ENCODE results near the gene RANBP1.
A peak's percentile ranks its signal among the peaks of the same experiment; 100 is the strongest.

Gene RANBP1

DNA sequence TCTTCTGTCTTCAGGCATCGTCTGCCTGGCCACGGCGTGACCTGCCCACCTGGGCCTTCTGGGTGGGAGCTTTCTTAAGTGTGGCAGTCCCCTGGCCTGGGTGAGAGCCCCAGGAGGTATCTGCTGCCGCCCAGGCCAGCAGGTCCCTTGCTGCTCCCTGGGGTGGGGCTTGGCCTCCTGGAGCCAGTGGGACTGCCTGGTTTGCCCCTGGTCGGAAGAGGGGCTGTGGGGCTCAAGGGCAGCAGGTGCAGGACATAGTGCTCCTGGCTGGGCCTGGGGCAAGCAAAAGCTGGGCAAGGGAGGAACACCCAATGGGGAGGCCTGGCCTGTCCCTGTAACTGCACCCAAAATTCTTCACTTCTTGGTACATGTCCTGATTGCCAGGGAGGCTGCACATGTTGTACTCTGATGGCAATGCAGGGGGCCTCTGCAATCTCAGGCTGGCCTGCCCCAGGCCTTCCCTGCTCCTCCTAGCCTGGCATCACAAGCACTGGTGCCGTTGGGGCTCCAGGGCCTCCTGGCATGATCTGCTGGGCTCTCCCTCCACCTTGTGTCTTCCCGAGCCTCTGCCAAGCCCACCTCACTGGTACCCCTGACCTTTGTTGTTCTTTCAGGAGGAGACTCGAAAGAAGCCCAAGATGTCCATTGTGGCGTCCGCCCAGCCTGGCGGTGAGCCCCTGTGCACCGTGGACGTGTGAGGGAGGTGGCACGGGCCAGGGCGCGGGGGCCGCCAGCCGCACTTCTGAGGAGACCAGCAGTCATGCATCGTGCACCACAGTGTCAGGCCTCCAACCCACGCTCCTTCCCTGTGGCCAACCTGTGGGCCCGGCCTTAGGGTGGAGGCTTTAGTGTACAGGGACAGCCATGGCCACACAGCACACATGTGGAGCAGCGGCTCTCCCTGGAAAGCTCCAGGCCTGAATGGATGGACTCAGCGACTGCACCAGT, 6.2 kb upstream of the RANBP1 start:
- no peak for DNase-seq

- no peak for DNase-seq
Observed at GRCh38 chr22:20110359-20110985, 5.4 kb upstream of the RANBP1 start.

- DNase-seq = no peak
Observed at GRCh38 chr22:20111045-20111688, 4.7 kb upstream of the RANBP1 start.

DNA sequence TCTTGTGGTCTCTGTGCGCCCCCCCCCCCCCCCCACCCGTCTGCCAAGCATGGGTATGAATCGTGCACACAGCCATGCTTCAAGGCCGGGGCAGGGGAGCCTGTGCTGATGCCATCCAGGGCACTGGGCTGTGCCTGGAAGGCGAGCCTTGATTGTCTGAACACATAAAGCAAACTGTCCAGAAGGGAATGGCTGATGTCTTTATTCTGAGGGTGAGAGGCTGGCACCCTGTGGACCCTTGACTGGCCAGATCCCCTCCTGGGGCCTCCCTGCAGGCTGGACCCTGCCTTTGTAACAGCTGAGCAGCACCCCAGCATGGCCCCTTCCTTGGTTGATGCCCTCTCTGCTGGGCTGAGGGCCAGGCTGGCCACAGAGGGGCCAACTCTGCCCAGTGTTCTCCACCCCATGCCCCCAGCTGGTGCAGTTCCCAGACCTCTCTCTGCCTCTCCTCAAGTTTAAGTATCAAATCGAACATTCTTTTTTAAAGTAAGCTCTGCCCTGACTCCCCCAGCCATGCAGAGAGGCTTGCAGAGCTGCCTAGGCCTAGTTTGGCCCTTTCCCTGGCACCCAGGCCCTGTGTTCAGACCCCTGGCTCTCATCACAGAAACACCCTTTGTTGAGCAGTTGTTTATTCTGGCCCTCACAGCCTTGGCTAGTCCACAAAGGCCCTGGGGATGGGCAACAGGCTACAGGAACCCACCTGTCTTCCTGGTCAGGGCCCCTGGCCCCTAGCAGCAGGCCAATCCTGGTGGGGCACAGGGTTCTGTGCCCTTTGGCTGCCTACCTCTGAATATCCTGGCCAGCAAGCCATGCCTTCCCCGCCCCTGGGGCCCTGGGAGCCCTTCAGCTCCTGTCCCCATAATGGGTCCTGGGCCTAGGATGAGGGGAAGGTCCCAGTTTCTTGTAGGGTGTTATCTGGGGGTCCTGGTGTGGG, 3.9 kb upstream of the RANBP1 start:
- no peak for DNase-seq

- DNase-seq = no peak
Observed at GRCh38 chr22:20112623-20113511, 3.0 kb upstream of the RANBP1 start.

- no peak for DNase-seq
Observed at GRCh38 chr22:20113551-20114310, 2.2 kb upstream of the RANBP1 start.

DNA sequence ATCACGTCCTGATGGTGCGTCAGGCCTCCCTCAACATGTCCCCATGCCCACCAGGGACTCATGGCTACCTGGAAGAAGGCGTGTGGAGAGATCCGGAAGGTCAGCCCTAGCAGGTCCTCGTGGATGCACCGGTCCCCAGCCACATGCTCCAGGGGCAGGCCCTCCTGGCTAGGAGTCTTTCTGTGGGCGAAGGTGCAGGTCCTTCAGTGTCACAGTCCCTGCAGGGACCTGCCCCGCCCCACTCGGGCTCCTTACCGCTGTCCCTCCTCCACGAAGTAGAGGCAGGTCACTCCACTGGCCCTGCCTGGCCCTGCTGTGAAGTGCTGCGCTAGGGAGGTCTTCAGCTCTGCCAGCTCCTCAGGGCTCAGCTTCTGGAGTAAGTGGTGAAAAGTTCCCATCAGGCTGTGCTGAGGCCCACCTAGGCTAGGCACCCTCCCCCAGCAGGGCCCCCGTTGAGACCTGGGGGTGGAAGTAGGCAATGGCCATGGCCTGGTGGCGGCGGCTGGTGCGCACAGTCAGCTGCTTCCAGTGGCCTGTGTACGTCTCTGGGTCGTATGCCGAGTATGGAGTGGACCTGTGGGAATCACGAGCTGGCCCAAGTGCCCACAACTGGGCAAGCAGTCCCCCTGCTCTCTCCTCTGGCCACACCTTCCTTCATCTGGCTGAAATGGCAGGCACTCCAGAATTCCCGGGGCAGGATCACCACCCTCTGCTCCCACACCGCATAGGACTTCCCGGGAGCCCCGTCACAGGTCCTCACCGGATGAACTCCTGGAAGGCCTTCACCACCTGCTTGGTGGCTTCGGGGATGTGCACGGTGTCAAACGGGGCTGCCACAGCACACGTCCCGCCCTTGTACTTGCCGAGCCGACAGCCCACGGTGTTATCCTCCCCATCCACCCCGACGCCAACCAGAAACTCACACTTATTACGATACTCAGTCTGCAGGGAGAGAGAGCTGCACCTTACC, 1.1 kb upstream of the RANBP1 start:
- DNase-seq = no peak

DNA sequence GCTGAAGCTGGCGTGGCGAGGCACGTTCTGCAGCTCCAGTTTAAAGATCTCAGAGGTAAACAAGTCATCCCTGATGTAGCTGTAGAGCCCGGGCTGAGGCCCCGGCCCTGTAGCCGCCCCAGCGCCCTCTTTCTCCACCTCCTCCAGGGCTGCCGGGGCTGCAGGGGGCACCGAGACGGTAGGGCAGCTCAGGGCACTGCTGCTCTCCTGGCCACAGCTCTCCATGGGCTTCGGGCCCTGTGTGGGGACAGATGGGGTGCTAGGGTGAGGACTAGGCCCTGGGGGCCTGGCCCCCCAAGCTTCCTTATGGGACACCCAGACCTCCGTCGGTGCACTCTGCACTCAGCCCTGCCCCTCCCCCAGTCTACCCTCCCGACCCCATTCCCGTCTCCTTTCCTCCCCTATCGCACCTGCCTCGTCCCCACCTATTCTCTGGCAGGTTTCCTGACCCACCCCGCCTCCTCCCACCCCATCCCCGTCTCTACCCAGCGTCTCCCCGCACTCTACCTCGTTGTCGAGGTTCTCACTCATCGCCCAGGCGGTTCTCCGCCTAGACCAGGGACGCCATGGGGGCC, 559 bp downstream of the RANBP1 start:
- no peak for DNase-seq

GRCh38 chr22:20116951-20117632, 1.2 kb downstream of the RANBP1 start, which contains the start of gene TRMT2A:
Gene TRMT2A, minus strand, starts transcription at chr22:20117226. Its CDS starts 320 bp downstream, at chr22:20116906.
- DNase-seq = peak; percentile 98

GRCh38 chr22:20117633-20118299, 1.9 kb downstream of the RANBP1 start:
- peak; percentile 14 for DNase-seq

DNA sequence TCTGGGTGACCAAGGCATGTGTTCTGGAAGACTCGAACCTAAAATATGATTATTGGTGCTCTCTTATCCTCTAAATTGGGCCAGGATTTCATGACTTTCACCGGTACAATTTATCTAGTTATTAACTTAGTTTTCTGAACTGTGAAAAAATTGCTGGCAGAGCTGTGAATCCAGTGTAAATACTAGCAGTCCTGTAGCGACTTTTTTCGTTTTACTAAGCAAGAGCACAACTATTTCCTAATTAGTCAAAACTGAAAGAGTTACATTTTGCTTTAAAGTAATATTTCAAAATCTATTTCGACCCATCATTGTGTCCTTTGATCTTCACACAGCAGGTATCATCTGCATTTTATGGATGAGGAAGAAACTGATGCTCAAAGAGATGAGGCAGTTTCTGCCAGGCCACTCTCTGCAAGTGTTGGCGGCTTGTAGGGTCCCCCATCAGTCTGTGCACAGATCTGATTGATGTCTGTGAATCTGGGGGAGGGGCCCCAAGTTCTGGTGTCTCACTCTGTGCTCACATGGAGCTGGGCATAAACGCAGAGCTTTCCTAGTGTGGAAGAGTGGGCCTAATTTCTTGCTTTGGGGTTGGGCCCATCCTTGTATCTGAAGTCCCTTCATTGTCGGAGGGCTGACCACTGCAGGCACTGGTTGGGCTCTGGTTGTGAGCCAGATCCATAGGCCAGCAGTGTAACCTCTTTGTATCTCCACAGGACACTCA, 2.6 kb downstream of the RANBP1 start:
- DNase-seq = no peak

GRCh38 chr22:20121856-20122415, 6.0 kb downstream of the RANBP1 start:
- no peak for DNase-seq

DNA sequence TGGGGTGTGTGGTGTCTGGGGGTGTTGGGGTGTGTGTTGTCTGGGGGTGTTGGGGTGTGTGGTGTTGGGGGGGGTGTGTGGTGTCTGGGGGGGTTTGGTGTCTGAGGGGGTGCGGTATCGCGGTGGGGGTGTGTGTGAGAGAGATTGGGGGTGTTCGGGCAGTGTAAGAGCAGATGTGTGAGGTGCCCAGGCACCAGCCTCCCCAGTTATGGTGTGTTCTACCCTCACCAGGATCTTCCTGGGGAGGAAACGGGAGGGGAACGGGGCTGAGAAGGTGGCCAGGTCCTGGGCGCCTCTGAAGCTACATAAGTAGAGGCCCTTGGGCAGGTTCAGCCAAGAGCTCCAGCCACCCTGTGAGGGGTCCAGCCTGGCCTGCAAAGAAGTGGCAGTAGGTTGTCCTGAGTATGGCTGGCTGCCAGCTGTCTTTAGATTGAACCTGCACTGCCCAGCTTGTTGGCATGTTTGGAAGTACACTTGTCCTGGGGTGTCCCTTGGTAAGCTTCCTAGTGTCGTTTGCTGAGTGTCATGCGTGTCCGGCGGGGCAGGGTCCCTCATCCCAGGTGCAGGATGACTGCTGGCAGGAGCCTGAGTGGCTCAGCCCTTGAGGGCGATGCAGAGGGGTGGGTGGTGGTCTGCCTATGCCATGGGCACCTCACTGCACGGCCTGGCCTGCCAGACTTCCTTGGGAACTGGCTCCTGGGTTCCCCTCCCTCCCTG, 7.6 kb downstream of the RANBP1 start:
- DNase-seq = no peak

- no peak for DNase-seq
Observed at GRCh38 chr22:20124083-20124787, 8.3 kb downstream of the RANBP1 start.
